D721Med (cell line): ENCODE results near the gene SERGEF.

Experiments used
- DNase-seq: peaks from one replicate; pipeline ENCODE4 v3.0.0; 2011; ENCODE audit warnings: low spot score; ENCODE audit not compliant: insufficient read length
- FAIRE-seq: peaks from 2 replicates; lab custom pipeline; 2011; peaks lifted over from hg19 to GRCh38; lab: Jason Lieb, UNC
- CTCF ChIP-seq: IDR thresholded peaks from 2 replicates; pipeline ENCODE4 v1.5.1; 2012; ENCODE audit warnings: mild to moderate bottlenecking, control low read depth; ENCODE audit not compliant: insufficient read depth; ENCODE audit errors: missing control alignments

Gene SERGEF

GRCh38 chr11:17986711-17987220 is 26.1 kb downstream of the SERGEF start:
- TF ChIP-seq CTCF: no peak
- FAIRE-seq: no peak
- no peak for DNase-seq

- FAIRE-seq: no peak
- no peak for TF ChIP-seq CTCF
- DNase-seq: no peak
Measured at GRCh38 chr11:17986007-17986710, 26.7 kb downstream of the SERGEF start.

GRCh38 chr11:17985517-17985916 is 27.3 kb downstream of the SERGEF start:
- FAIRE-seq: no peak
- TF ChIP-seq CTCF: no peak
- DNase-seq: no peak

- DNase-seq (no peak), FAIRE-seq (no peak)
- no peak for TF ChIP-seq CTCF
Measured at GRCh38 chr11:17983569-17983968, 29.3 kb downstream of the SERGEF start.

GRCh38 chr11:17979770-17980371 is 33.0 kb downstream of the SERGEF start:
- DNase-seq: peak; percentile 26
- no peak for FAIRE-seq
- TF ChIP-seq CTCF: peak; percentile 77

- TF ChIP-seq CTCF: peak; percentile 81
- FAIRE-seq (no peak), DNase-seq (no peak)
Measured at GRCh38 chr11:17978553-17979287, 34.1 kb downstream of the SERGEF start.

- DNase-seq (no peak), FAIRE-seq (no peak)
- no peak for TF ChIP-seq CTCF
Measured at GRCh38 chr11:17976651-17977050, 36.2 kb downstream of the SERGEF start.
